HG02840 (cell line): Measurements from ENCODE around the gene CCDC112.
"Not testable (repeated sequence)": the region's sequence is repeated elsewhere in the genome, so short reads cannot be mapped to it uniquely, and the experiment has no call there.

ENCODE experiments used
- ATAC-seq: cut with Tn5 transposase; IDR thresholded peaks from one replicate; pipeline ENCODE4 v1.9.1; 2021; ENCODE audit warnings: mild to moderate bottlenecking, moderate library complexity, moderate number of reproducible peaks; ENCODE audit not compliant: unreplicated experiment, low FRiP score

CCDC112 gene

GRCh38 chr5:115263078-115263380 lies 33.4 kb downstream of the CCDC112 start:
- no peak for ATAC-seq

- peak; percentile 95 for ATAC-seq
These were observed 34.0 kb downstream of the CCDC112 start, which contains the start of gene PGGT1B for GRCh38 chr5:115262321-115263077. Gene PGGT1B (minus strand): TSS chr5:115262877. CDS start chr5:115262851, 26 bp downstream.

GRCh38 chr5:115262011-115262320 lies 34.5 kb downstream of the CCDC112 start:
- ATAC-seq: peak; percentile 33

- no peak for ATAC-seq
These were observed 36.2 kb downstream of the CCDC112 start for GRCh38 chr5:115260248-115260647.

GRCh38 chr5:115257981-115258380 lies 38.5 kb downstream of the CCDC112 start:
- no peak for ATAC-seq

GRCh38 chr5:115249379-115249778 lies 47.1 kb downstream of the CCDC112 start:
- not testable (repeated sequence) for ATAC-seq

GRCh38 chr5:115246361-115246991 lies 50.0 kb downstream of the CCDC112 start:
- ATAC-seq: no peak

- ATAC-seq: no peak
These were observed 53.0 kb downstream of the CCDC112 start for GRCh38 chr5:115243412-115243811.

- ATAC-seq: no peak
These were observed 54.4 kb downstream of the CCDC112 start for GRCh38 chr5:115241881-115242642.

GRCh38 chr5:115237066-115237465 lies 59.4 kb downstream of the CCDC112 start:
- ATAC-seq: no peak

GRCh38 chr5:115236599-115236998 lies 59.9 kb downstream of the CCDC112 start:
- ATAC-seq: no peak

GRCh38 chr5:115231598-115231997 lies 64.9 kb downstream of the CCDC112 start:
- ATAC-seq: no peak

GRCh38 chr5:115229606-115230005 lies 66.8 kb downstream of the CCDC112 start:
- ATAC-seq: no peak

- no peak for ATAC-seq
These were observed 69.2 kb downstream of the CCDC112 start for GRCh38 chr5:115227281-115227680.
